ENCODE results near the gene KIF3C. TPM values are rescaled to one million over a fixed set of nuclear protein-coding genes. Genes with fewer than 3 reads are reported as not detected.
"Not testable (repeated sequence)": the region's sequence is repeated elsewhere in the genome, so short reads cannot be mapped to it uniquely, and the experiment has no call there.

KIF3C gene
- total and polyA plus RNA-seq, 10 of the 15 experiments (the other 5 are each of a cell fraction or from before 2014, with no cell fraction given), result 0.10 to 0.63 (median 0.46) TPM

DNA sequence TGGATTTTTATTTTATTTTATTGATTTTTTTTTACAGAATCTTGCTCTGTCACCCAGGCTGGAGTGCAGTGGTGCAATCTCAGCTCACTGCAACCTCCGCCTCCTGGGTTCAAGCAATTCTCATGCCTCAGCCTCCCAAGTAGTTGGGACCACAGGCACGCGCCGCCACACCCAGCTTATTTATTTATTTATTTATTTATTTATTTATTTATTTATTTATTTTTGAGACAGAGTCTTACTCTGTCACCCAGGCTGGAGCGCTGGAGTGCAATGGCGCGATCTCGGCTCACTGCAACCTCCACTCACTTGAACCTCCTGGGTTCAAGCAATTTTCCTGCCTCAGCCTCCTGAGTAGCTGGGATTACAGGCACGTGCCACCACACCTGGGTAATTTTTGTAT lies 86.0 kb downstream of the KIF3C start:
- BruUV-seq (replicated peaks); H3K9me3 ChIP-seq (replicated peaks; ENCODE audit: control insufficient read depth, insufficient read depth, low read length); FAIRE-seq; H3K79me2 ChIP-seq (ENCODE audit: control insufficient read depth, insufficient read depth, low read length); H3K4me2 ChIP-seq (ENCODE audit: control insufficient read depth, insufficient read depth); H3K9ac ChIP-seq (ENCODE audit: control insufficient read depth, insufficient read depth, low read length); H4K20me1 ChIP-seq (ENCODE audit: control insufficient read depth, insufficient read depth); DNase-seq (ENCODE audit: low read depth, low spot score); ATAC-seq; intact Hi-C loops (cut with micrococcal nuclease; ENCODE audit: unreplicated experiment); H2AFZ ChIP-seq (ENCODE audit: control insufficient read depth, low read depth, low read length); SMC1A ChIA-PET (ENCODE audit: uncharacterized antibody, unreplicated experiment); CTCF ChIA-PET; H3K36me3 ChIP-seq (ENCODE audit: control insufficient read depth in 2 of 2, insufficient read depth in 2 of 2, low read length in 1 of 2); H3K4me3 ChIP-seq; RAD21 ChIA-PET (ENCODE audit: unreplicated experiment); POLR2A ChIA-PET; H3K4me1 ChIP-seq (ENCODE audit: control insufficient read depth, insufficient read depth, low read length); H3K27ac ChIP-seq (ENCODE audit: control insufficient read depth, insufficient read depth); H3K27me3 ChIP-seq (replicated peaks in 1 of 2; ENCODE audit: control insufficient read depth in 2 of 2, insufficient read depth in 2 of 2, low read length in 1 of 2); in situ Hi-C loops (cut with MboI): not testable (repeated sequence)
- WGBS (ENCODE audit: insufficient coverage, insufficient replicate concordance, low lambda C conversion rate, missing lambda C conversion rate), result 71% methylated on average over 9 of the region's 9 CpGs

DNA sequence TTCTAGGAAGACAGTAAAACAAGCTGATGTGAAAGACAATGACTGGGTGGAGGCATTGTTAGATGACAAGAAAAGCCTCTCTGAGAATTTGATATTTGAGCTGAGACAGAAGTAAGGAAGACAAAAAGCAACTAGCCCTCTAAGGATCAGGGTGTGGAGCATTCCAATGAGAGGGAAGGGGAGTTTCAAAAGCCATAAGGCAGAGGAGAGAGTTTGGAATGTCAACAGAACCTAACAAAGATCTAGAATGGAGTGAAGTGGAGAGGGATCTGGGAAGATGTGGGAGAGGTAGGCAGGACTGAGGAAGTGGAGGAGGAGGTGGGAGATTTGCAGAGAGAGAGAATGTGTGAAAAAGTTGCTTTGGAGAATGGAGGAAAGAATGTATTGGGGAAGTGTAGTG lies 86.7 kb downstream of the KIF3C start:
- POLR2A ChIA-PET, result no interaction called here
- SMC1A ChIA-PET (ENCODE audit: uncharacterized antibody, unreplicated experiment), result interaction anchor here (1.0 kb wide), 1 partner anchor 95 kb away, joined by 3 read pairs; no protein-coding TSS in a partner anchor
- H3K36me3 ChIP-seq (ENCODE audit: control insufficient read depth in 2 of 2, insufficient read depth in 2 of 2, low read length in 1 of 2), result no peaks in the 10 kb centered on the region
- RAD21 ChIA-PET (ENCODE audit: unreplicated experiment), result no interaction called here
- no peaks in the 10 kb centered on the region for H3K4me1 ChIP-seq (ENCODE audit: control insufficient read depth, insufficient read depth, low read length)
- ATAC-seq (no peak), FAIRE-seq (no peak), DNase-seq (ENCODE audit: low read depth, low spot score) (no peak)
- no peak overlapping the region for H2AFZ ChIP-seq (ENCODE audit: control insufficient read depth, low read depth, low read length)
- H3K79me2 ChIP-seq (ENCODE audit: control insufficient read depth, insufficient read depth, low read length), result no peaks in the 10 kb centered on the region
- BruUV-seq (replicated peaks), result no TSS peak
- no peaks in the 10 kb centered on the region; a peak in 1 of 4 replicates for H3K27me3 ChIP-seq (replicated peaks in 1 of 2; ENCODE audit: control insufficient read depth in 2 of 2, insufficient read depth in 2 of 2, low read length in 1 of 2)
- H3K4me3 ChIP-seq, result no peak overlapping the region
- no peaks in the 10 kb centered on the region for H4K20me1 ChIP-seq (ENCODE audit: control insufficient read depth, insufficient read depth)
- CTCF ChIA-PET, result interaction anchor here (0.6 kb wide), 1 partner anchor 15 kb away, joined by 3 read pairs; no protein-coding TSS in a partner anchor
- no peak overlapping the region for H3K27ac ChIP-seq (ENCODE audit: control insufficient read depth, insufficient read depth)
- H3K9ac ChIP-seq (ENCODE audit: control insufficient read depth, insufficient read depth, low read length), result no peak overlapping the region
- no peak overlapping the region for H3K4me2 ChIP-seq (ENCODE audit: control insufficient read depth, insufficient read depth)
- in situ Hi-C loops (cut with MboI) (no loop called here), intact Hi-C loops (cut with micrococcal nuclease; ENCODE audit: unreplicated experiment) (no loop called here)
- no peaks in the 10 kb centered on the region for H3K9me3 ChIP-seq (replicated peaks; ENCODE audit: control insufficient read depth, insufficient read depth, low read length)
- TF ChIP-seq, protein P1, sequence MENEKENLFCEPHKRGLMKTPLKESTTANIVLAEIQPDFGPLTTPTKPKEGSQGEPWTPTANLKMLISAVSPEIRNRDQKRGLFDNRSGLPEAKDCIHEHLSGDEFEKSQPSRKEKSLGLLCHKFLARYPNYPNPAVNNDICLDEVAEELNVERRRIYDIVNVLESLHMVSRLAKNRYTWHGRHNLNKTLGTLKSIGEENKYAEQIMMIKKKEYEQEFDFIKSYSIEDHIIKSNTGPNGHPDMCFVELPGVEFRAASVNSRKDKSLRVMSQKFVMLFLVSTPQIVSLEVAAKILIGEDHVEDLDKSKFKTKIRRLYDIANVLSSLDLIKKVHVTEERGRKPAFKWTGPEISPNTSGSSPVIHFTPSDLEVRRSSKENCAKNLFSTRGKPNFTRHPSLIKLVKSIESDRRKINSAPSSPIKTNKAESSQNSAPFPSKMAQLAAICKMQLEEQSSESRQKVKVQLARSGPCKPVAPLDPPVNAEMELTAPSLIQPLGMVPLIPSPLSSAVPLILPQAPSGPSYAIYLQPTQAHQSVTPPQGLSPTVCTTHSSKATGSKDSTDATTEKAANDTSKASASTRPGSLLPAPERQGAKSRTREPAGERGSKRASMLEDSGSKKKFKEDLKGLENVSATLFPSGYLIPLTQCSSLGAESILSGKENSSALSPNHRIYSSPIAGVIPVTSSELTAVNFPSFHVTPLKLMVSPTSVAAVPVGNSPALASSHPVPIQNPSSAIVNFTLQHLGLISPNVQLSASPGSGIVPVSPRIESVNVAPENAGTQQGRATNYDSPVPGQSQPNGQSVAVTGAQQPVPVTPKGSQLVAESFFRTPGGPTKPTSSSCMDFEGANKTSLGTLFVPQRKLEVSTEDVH (IDR thresholded peaks at IDR 0.05; ENCODE audit: low read depth, partially characterized antibody), result no peak
- TF ChIP-seq CREM (IDR thresholded peaks at IDR 0.05; ENCODE audit: low read depth) (no peak), GATAD2B (conservative IDR thresholded peaks at IDR 0.05; ENCODE audit: low read depth) (no peak), ZBED1 (IDR thresholded peaks at IDR 0.05; ENCODE audit: borderline replicate concordance) (no peak), MTA2 (IDR thresholded peaks at IDR 0.05; ENCODE audit: low read depth) (no peak), PBX3 (IDR thresholded peaks at IDR 0.05; ENCODE audit: insufficient replicate concordance, low read depth, low read length) (no peak), ATF7 (IDR thresholded peaks at IDR 0.05; ENCODE audit: low read depth) (no peak), DPF2 (IDR thresholded peaks at IDR 0.05) (no peak), HDGF (IDR thresholded peaks at IDR 0.05) (no peak)
- TF ChIP-seq, protein P2, sequence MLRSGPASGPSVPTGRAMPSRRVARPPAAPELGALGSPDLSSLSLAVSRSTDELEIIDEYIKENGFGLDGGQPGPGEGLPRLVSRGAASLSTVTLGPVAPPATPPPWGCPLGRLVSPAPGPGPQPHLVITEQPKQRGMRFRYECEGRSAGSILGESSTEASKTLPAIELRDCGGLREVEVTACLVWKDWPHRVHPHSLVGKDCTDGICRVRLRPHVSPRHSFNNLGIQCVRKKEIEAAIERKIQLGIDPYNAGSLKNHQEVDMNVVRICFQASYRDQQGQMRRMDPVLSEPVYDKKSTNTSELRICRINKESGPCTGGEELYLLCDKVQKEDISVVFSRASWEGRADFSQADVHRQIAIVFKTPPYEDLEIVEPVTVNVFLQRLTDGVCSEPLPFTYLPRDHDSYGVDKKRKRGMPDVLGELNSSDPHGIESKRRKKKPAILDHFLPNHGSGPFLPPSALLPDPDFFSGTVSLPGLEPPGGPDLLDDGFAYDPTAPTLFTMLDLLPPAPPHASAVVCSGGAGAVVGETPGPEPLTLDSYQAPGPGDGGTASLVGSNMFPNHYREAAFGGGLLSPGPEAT (IDR thresholded peaks at IDR 0.05; ENCODE audit: low read depth), result no peak

Measured in GM12878 (cell line).